AG10803 (cell line): ENCODE measurements around the gene PLEKHG3.

Source experiments
- DNase-seq: peaks from one replicate; pipeline ENCODE4 v3.0.0; 2010; ENCODE audit warnings: low read depth
- H3K4me3 ChIP-seq: 2 replicates; pipeline ENCODE4 v1.5.1; 2011; ENCODE audit warnings: mild to moderate bottlenecking, low read length, control low read depth
- TF ChIP-seq, protein P1 (sequence below): conservative IDR thresholded peaks from 2 replicates; pipeline ENCODE4 v1.5.1; 2011; ENCODE audit warnings: mild to moderate bottlenecking, low read length, control low read depth, inconsistent platforms

PLEKHG3 gene

GRCh38 chr14:64731141-64731581 is 26.9 kb downstream of the PLEKHG3 start:
- no peak for DNase-seq
- H3K4me3 ChIP-seq: no peak overlapping the region
- TF ChIP-seq, protein P1, sequence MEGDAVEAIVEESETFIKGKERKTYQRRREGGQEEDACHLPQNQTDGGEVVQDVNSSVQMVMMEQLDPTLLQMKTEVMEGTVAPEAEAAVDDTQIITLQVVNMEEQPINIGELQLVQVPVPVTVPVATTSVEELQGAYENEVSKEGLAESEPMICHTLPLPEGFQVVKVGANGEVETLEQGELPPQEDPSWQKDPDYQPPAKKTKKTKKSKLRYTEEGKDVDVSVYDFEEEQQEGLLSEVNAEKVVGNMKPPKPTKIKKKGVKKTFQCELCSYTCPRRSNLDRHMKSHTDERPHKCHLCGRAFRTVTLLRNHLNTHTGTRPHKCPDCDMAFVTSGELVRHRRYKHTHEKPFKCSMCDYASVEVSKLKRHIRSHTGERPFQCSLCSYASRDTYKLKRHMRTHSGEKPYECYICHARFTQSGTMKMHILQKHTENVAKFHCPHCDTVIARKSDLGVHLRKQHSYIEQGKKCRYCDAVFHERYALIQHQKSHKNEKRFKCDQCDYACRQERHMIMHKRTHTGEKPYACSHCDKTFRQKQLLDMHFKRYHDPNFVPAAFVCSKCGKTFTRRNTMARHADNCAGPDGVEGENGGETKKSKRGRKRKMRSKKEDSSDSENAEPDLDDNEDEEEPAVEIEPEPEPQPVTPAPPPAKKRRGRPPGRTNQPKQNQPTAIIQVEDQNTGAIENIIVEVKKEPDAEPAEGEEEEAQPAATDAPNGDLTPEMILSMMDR: no peak

DNA sequence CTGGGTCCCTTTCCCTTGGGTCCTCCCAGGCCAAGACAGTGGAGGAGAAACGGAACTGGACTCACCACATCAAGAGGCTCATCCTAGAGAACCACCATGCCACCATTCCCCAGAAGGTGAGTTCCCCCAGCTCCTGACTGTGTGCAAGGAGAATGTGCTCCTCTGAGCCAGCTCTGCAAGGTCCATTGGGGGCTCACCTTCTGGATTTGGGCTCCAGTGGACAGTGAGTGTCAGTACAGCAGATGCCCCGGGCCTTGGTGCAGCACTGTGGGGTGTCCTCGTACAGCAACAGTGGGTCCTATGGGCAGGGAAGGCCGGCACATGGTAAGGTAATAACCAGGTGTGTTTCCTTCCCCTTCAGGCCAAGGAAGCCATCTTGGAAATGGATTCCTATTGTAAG is 27.8 kb downstream of the PLEKHG3 start:
- H3K4me3 ChIP-seq: no peak overlapping the region
- DNase-seq: no peak
- TF ChIP-seq, protein P1: no peak

- H3K4me3 ChIP-seq: no peak overlapping the region
- DNase-seq: no peak
- TF ChIP-seq, protein P1: no peak
Measured at GRCh38 chr14:64732536-64733120, 28.4 kb downstream of the PLEKHG3 start.

DNA sequence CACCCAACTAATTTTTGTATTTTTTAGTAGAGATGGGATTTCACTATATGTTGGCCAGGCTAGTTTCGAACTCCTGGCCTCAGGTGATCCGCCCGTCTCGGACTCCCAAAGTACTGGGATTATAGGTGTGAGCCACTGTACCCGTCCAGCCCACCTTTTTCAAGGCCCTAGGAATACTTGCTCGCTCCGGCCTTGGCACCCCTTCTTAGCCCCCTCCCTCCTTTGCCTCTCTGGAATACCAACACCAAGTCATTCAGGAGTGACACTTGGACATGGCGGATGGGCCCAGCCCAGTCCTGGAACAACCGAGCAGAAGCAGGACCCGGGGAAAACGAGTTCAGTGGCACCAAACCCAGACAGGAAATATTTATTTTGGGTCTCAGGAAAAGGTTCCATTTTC is 29.1 kb downstream of the PLEKHG3 start:
- TF ChIP-seq, protein P1: no peak
- DNase-seq: no peak
- no peak overlapping the region for H3K4me3 ChIP-seq

DNA sequence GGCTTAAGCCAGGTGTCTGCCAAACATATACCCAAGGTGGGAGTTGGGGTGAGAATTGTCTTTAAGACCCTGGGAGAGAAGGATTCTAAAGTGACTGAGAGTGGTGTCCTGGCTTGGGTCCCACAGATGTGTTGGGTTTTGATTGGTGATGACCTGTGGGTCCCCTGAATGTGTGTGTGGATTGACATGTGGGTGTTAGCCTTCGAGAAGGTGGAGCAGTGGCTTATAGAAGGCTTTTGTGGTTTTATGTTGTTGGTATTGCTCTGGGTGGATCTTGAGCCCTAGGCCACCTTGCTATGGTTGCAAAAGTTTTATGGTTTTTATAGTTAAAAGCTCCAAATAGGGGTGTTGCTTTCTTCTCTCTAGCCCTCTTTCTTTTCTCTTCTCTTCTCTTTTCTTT is 29.7 kb downstream of the PLEKHG3 start:
- TF ChIP-seq, protein P1: no peak
- no peak overlapping the region for H3K4me3 ChIP-seq
- DNase-seq: no peak

DNA sequence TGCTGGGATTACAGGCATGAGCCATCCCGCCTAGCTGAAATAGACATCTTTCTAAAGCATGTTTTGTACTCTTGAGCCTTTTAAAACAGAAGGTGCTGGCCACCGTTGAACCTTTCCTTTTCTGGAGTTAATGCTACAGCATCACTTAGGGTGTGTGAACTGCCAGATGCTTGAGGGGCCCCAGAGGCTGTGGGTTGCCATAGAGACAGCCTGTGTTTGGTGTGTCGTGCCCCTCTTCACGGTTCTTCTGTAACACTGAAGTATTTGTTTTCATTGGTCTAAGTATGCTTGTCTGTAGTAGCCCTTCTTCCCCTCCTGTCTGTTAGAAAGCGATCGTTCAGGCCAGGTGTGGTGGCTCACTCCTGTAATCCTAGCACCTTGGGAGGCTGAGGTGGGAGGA is 30.8 kb downstream of the PLEKHG3 start:
- DNase-seq: no peak

More for the DNA sequence above, 30.8 kb downstream of the PLEKHG3 start:
- no peak overlapping the region for H3K4me3 ChIP-seq
- TF ChIP-seq, protein P1: no peak
